Stimulated activated CD8-positive, alpha-beta memory T cell treated with anti-CD3 and anti-CD28 coated beads, Interleukin-15, amount 100 ng/mL, for 1 hour (primary cell): ENCODE measurements around the gene MECP2.

Experiments used
- DNase-seq: peaks from one replicate; pipeline ENCODE4 v3.0.0-alpha.2; 2020; ENCODE audit warnings: low read depth

Gene MECP2

DNA sequence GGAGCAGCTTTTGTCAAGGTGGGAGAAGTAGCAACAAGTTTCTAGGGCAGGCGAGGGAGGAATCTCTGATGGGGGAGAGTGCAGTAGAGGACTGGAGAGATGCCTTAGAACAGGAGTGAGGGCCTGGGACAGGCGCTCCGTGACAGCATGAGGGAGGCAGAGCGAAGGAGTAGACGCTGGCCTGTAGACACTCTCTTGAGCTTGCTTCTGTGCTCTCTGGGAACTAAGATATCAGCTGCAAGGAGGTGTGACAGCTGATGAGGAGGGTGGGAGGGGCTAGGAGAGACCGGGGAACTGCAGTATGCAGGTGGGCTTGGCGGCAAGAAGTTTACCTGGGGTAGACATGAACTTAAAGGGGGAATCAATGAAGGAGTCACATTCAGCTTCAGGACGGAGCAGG, 35.7 kb downstream of the MECP2 start:
- no peak for DNase-seq

DNA sequence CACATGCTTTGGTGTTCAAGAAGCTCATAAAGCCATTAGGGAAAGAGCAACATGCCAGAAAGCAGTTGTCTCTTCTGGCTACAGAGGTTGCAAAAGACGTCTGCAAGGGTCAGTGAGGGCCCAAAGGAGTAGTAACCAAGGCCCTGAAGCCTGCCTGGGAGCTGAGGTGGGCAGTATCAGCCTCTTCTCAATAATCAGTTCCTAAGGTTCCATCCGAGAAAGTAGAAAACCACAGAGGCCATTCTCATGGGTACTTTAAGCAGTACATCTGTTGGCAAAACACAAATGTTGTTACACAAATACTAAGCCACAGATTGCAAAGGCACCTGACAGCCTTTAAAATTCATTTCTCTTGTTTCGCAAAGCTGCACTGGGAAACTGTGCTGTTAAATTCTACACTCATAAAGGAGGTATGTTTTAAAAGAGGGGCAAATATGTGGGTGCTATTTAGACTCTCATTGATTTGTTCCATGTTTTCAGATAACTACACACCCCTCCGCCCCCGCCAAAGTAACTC, 37.7 kb downstream of the MECP2 start:
- DNase-seq = no peak

DNA sequence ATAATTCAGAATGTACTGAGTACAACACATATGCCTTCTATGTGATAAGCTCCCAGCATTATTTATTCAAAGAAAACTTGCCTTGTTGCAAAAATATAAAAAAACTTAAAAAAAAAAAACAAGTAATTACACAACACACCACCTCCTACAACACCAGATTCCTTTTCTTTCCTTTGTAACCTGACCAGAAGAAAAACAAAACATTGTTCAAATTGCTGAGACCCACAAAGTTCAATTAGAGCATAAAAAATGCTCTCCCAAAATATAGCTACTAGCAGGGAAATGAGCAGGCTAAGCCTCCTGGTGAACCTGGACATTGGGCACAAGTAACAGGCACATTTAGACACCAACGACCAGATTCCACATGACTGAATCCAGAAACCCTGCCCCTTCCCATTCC, 38.3 kb downstream of the MECP2 start:
- DNase-seq = no peak

DNA sequence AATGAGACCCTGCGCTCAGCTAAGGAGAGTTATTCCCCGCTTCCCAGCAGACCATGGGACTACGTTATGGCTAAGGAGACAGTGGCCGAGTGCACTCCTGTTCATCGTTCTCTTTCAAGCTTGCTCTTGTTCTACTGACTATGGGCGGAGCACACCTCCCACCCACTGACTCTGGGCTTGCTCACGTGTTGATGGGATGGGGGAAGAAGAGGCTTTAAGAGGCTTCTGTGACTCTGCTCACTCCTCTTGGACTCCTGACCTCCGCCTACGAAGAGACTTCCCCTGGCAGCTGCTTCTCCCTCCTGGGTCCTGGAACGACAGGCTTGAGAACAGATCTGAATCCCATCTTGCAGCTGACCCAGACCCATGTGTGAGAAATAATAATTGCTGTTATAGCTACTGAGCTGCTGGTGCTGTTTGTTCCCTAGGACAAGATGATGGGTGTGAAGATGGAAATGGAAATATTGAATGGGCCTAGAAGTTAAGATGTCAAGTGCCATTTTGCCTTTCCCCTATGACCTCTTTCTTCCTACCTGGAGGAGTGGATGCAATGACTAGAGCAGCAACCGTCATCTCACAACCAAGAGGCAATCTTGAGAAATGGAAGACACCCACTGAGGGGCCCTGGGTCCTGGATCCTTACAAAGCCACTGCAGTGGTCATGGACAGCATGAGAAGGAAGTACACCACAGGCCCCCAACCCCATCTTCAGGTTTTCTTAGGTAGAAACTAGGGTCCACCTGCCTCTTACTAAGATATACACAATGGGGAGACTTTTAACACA, 39.1 kb downstream of the MECP2 start:
- DNase-seq = no peak

DNA sequence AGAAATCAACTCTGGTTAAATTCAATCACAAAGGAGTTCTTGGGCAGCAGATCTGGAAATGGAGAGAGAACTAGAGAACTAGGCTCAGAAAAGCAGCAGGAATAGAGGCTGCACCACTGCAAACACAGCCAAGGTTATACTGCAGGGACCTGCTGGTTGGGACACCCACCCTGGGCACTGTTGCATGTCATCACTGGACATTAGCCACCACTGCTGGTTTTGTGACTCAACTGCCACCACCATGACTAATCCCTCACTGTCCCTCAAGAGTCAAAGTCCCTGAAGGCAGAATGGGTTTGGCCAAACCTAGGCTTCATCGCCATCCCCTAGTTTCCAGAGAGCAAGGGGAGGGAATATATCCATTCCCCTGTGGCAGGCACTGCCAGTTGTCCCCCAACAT, 39.7 kb downstream of the MECP2 start:
- no peak for DNase-seq

DNA sequence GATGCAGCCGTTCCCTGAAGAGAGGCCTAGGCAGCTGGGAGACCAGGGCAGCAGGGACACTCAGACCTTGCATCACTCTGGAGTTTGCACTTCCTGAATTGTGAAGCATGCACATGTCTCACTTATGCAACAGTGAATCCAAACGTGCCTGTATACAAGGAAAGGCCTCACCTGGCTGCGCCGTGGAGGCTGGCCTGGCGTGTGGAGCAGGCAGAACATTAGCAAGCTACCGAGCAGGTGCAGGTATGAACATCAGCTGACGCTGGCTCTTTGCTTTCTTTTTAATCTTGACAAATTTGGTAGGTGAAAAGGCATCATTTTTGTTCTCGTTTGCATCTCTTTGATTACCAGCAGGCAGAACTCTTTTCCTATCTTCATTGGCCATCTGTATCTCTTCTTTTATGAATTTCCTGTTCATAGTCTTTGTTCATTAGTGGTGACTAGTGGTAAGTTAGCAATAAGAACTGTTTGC, 40.7 kb downstream of the MECP2 start:
- DNase-seq = no peak

DNA sequence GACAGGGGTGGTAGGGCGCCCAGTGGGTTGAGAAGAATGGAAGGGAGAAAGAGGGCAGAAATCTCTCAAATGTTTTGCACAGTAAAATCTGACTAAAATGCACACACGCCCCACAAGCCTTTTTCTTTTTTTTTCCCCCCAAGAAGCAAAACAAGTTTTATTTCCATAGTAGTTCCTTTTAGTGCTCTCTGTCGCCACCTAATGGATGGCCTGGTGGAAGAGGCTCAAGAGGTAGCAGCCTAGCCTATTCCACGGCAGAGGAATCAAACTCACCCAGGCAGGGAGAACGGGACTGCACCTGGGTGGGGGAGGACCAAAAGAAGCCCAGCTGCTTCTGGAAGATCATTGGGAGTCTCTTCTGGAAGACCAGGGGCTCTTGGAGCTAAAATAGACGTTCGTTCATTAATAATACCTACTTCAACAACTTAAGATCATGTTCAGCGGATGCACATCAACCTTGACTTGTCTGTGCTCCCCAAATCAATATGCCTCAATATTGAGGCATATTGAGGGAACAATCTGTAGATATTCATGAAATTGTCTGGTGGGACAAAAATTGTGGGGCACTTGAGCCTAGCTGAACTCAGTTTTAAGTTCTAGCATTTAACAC, 46.2 kb downstream of the MECP2 start:
- DNase-seq = peak; percentile 51

DNA sequence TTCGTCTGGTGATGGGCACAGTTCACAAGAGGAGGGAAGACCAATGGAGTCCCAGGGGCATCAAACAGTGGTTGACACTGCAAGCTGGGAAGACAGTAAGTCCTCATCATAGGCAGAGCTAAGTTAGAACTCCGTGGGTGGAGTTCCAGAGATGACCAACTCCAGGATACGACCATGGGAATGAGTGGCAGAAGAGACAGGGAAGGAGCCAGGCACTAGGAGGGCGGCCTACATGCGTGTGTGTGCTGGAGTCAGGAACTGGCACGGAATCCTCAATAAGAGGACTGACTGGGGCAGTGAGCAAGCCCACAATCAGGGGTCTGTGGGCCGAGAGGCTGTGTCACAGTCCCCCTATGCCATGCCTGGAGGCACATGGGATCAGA, 47.4 kb downstream of the MECP2 start:
- DNase-seq = no peak

DNA sequence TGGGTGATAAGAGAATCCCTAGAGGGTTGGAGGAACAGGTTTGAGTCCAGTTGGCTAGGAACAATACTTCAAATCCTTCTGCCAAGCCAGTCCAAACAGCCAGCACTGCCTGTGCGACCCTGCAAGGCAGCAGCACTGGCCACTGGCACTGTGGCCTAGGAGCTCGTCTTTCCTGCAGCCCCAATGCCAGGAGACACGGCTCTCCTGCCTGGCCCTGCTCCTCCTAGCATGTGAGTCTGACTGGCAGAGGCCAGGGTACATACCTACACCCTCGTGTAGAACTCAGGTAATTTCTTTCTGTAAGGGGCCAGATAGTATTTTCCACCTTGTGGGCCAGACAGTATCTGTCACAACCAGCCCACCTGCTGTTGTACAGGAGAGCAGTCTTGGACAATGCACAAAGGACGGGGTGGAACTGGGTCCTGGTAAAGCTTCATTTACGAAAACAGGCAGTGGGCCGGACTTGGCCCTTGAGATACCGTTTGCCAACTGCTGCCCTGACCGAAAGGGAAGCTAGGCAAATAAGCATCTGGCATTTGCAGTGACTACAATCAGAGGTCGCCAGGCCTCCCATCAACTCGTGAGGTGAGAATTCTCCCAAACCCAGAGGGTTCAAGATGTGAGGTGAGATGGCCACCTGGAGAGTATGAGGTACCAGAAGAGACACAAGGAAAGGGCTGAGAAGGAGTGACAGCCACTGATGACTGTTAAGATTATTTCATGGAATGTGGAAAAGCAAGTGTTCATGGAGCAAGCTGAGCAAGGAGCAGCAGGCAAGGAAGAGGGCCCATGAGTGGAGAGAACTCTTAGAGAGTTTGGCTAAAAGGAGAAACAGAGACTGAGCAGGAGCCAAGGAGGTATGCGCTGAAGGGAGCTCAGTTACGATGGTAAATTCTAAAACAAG, 48.1 kb downstream of the MECP2 start:
- no peak for DNase-seq

DNA sequence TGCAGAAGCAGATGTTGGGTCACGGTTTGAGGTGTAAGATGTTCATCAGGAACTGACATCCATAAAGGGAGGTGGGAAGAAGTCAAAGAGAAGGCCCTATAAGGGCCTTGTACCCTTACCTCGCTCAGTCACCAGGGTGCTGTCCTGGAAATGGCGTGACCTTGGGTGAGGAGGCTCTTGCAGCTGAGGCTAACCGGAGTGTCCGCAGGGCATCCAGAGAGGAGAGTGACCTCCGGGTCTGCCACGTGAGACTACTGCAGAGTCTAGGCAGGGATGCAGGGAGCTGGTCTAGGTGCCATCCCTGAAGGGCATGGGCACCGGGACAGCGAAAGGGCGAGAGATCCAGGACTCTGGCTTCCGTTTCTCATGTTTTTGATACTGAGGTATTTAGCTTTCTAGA, 49.1 kb downstream of the MECP2 start:
- DNase-seq = no peak

DNA sequence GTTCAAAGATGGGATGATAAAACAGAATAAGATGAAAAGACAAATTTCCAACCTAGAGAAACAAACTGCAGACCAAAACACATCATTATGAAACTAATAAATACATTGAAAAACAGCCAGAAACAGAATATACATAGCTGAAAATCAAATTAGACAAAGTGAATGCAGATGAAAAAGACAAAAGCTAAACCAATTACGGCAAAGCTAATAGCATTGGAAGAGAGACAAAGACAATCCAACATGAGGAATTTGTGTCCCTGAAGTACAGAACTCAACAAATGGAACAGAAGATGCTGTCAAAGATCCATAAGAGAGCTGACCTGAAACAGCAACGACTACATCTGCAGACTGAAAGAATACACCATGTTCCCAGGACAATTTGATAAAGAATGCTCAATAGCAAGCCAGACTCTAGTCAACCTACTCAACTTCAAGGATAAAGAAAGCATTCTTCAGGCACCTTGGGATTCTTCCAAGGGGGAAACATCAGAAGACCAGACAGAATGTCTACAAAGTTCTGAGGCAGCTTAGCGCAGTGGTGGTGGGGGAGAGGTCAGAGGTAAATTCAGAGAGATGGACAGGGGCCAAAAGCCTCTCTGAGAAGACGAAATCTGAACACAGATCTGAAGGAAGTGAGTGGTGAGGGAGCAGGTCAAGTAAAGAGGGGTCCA, 50.4 kb downstream of the MECP2 start:
- no peak for DNase-seq

DNA sequence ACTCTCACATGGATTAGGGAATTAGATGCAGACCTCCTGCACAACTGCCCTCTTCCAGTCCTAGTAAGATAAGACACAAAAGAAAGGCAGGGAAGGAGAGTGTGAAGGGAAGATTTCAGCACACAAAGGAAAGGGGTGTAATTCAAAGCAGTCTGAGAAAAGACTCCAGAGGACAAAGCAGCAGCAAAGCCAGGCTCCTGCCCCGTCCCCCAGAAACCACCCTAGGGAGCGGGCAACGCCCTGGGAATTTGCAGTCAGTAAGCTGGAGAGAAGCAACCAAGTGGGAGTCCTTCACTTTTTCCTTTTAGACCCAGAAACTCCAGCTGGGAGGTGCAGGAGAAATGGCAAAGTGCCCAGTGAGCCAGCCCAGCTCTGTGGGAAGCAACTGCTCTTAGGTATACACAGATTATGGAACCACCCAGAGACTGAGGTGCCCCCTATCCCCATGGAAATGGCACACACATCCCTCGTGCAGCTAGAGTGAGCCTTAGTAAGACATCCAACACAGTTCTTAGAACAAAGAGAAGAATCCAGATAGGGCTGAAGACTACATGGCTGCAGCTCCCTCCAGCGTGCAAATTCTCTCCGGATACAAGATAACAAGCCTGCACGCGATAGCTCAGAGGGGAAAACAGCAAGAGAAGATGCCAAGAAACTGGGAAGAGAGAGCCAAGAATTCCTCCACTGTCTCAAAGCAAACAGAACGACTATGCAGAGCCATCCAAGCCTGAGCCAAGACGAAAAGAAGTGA, 51.3 kb downstream of the MECP2 start:
- no peak for DNase-seq

DNA sequence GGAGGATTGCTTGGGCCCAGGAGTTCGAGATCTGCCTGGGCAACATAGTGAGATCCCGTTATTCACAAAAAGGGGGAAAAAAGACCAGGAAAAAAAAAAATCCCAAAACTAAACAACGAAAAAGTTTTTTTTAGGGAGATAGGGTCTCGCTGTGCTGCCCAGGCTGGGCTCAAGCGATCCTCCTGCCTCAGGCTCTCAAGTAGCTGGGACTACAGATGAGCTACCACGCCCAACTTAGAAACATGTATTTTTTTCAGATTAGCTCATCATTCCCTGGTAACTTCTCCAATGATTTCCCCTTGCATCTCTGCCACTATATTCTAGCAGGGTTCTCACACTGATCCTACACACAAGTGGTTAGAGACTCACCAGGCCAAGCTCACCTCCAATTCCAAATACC, 53.4 kb downstream of the MECP2 start:
- DNase-seq = no peak

DNA sequence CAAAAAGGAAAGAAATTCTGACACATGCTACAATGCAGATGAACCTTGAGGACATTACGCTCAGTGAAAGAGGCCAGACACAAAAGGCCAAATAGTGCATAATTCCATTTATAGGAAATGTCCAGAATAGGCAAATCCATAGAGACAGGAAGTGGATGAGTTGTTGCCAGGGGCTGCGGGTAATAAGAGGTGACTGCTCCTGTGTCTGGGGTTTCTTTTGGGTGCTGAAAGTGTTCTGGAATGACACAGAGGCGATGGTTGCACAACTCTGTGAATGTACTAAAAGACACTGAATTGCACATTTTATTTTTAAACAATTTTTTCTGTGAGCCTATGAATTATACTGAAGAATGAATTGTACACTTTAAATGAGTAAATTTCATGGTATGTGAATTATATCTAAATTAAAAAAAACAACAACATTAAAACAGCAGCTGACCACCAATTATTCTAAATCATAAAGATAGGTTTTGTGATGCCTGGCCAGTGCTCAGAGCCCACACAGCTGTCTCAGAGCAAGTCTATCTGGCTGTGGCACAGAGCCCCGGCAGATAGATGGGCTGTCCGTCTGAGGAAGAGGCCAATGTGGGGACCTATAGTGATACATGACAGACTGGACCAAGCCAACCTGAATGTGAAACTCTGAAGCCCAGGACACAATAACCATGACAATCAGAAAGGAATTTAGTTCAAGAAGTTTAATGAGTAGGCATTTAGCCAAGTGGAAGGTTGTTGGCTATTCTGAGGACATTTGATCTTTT, 54.3 kb downstream of the MECP2 start:
- DNase-seq = no peak

DNA sequence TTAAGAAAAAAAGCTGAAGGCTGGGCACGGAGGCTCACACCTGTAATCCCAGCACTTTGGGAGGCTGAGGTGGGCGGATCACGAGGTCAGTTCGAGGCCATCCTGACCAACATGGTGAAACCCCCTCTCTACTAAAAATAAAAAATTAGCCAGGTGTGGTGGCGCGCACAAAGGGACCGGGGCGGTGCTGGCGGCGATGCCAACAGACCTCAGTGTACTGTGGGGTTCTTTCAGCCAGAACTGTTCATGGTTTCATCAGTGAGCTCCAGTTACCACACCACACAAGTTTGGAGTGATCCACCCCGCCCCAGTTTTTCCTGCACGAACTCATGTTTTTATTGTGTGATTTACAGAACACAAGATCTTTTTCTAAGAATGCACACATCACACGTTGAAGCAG, 56.7 kb downstream of the MECP2 start:
- no peak for DNase-seq

DNA sequence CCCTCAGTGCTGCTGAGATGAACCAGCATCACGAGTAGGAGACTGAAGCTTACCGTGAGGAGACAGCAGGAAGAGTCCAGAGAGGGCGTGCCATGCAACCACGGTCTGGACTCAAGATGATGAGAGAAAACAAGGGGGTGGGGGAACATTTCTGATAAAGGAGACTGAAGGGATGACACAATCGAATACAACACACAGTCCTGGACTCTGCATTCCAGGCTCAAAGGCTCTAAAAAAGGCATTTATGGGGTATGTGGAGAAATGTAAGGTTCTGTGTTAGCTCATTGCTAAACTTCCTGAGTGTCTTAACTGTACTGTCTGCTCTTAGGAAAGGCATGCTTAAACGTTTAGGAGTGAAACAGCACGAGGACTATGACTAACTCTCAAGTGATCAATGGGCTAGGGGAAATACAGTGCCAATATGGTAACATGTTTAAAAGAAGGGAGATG, 57.2 kb downstream of the MECP2 start:
- no peak for DNase-seq

DNA sequence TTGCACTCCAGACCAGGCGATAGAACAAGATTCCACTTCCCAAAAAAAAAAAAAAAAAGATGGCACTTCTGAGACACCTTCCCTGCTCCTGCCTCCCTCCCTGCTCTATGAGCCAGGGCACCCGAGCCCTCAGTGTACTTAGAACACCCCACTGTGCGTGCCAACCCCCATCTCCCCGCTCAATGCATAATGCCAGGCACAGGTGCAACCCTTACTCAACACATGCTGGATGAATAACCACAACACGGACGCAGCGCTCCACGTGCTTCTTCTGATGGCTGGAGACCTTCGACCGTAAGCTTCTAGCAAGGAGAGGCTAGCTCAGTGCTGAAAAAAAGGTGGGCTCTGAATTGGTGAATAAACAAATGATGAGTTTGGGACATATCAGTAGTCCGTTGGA, 57.9 kb downstream of the MECP2 start:
- no peak for DNase-seq

DNA sequence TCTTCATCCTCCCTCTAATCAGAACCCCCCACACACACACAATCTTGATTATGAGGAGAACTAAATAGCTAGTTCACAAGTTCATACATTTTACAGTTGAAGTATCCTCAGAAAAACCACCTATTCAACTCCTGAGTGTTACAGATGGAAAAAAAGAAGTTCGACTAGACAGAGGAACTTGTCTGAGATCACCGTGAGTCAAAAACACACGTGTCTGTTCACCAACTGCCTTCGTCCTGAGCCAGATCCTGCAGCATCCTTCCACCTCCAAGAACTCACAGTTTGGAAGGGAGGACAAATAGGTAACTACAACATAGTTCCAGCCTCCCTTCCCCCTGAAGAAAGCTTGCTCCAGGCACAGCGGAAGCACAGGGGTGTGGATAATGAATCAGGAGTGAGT, 58.9 kb downstream of the MECP2 start:
- DNase-seq = no peak

DNA sequence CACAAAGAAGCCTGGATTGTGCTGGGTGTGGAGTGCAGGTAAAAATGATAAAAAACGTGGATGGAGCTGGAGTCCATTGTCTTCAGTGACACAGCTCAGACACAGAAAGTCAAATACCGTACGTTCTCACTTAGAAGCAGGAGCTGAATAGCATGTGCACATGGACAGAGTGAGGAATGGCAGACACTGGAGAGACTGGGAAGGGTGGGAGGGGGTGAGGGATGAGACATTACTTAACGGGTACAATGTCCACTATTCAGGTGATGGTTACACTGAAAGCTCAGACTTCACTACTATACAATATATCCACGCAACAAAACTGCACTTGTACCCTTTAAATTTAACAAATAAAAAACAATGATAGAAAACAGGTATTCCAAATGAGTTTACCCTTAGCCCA, 59.8 kb downstream of the MECP2 start:
- no peak for DNase-seq

DNA sequence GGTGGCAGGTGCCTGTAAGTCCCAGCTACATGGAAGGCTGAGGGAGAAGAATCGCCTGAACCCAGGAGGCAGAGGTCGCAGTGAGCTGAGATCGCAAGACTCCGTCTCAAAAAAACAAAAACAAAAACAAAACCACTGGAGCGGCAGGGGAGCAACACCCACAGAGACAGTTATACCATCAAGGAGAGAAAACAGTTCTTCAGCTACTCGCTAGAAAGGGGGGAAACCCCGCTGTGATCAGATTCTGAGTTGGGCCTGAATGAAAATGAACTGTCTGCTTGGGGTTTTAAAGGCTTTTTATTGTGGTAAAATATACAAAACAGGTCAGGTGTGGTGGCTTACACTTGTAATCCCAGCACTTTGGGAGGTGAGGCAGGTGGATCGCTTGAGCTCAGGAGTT, 61.0 kb downstream of the MECP2 start:
- DNase-seq = no peak

DNA sequence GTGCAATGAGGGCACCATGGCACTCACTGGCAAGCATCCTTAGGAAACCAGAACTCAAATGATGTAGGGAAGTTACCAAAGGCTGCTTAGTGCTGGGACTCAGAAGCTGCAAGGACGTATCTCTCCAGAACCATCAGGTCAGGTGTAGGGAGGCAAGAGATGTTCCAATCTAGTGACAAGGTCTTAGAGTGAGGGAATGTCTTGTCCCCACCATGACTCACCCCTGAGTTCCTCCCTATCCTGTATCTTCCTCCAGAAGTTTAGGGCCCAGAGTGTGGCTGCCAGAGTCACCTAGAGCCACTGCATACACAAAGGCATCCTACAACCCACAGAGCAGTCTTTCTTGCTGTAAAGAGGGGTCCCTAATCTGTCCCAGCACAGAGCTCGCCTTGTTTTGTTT, 63.7 kb downstream of the MECP2 start:
- DNase-seq = no peak
